ENCODE measurements around the gene TUBGCP2.

TUBGCP2 gene

DNA sequence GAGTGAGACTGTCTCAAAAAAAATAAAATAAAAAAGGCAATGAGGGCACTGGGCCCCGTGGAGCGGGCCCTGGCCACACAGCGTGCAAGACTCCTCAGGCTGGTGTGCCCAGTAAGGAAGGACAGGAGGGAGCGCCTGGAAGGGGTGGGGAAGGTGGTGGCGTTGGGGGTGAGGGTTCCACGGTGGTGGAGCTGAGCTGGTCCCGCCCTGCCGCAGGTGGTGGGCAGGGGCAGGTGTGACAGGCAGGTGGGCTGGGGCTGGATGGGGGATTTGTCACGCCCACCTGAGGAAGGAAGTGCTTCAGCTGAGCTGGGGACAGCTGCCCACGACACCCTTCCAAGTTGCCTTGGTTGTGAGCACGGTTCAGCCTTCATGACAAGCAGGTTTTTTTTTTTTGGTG is 37.7 kb upstream of the TUBGCP2 start:
- ChIA-PET POLR2A (interaction anchor here (1.1 kb wide), 1 partner anchor 27 kb away, joined by 3 read pairs; the partner anchor contains the start of gene ECHS1), CTCF (no interaction called here)
- TF ChIP-seq ARNT (IDR thresholded peaks at IDR 0.05) (no peak), SUZ12 (IDR thresholded peaks at IDR 0.05) (no peak), NFRKB (IDR thresholded peaks at IDR 0.05) (no peak), ZNF384 (IDR thresholded peaks at IDR 0.05) (no peak), SP1 (IDR thresholded peaks at IDR 0.05) (no peak), FOXA1 (IDR thresholded peaks at IDR 0.05) (no peak), HDGF (IDR thresholded peaks at IDR 0.05; ENCODE audit: borderline replicate concordance) (no peak), TARDBP (IDR thresholded peaks at IDR 0.05) (no peak), CTBP1 (IDR thresholded peaks at IDR 0.05; ENCODE audit: borderline replicate concordance) (no peak)
- TF ChIP-seq, protein P1, sequence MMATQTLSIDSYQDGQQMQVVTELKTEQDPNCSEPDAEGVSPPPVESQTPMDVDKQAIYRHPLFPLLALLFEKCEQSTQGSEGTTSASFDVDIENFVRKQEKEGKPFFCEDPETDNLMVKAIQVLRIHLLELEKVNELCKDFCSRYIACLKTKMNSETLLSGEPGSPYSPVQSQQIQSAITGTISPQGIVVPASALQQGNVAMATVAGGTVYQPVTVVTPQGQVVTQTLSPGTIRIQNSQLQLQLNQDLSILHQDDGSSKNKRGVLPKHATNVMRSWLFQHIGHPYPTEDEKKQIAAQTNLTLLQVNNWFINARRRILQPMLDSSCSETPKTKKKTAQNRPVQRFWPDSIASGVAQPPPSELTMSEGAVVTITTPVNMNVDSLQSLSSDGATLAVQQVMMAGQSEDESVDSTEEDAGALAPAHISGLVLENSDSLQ (IDR thresholded peaks at IDR 0.05), result no peak
- no peak for DNase-seq (ENCODE audit: extremely low spot score)

- DNase-seq (ENCODE audit: extremely low spot score), result no peak
- CTCF ChIA-PET, result interaction anchor here (1.3 kb wide), 1 partner anchor 15 kb away, joined by 5 read pairs; no protein-coding TSS in a partner anchor
- TF ChIP-seq FOXA1 (IDR thresholded peaks at IDR 0.05) (no peak), CTBP1 (IDR thresholded peaks at IDR 0.05; ENCODE audit: borderline replicate concordance) (no peak), BHLHE40 (IDR thresholded peaks at IDR 0.05; ENCODE audit: borderline replicate concordance) (no peak), TARDBP (IDR thresholded peaks at IDR 0.05) (no peak), ZNF384 (IDR thresholded peaks at IDR 0.05) (no peak), HDGF (IDR thresholded peaks at IDR 0.05; ENCODE audit: borderline replicate concordance) (no peak), SP1 (IDR thresholded peaks at IDR 0.05) (no peak), L3MBTL2 (conservative IDR thresholded peaks at IDR 0.05) (no peak), SUZ12 (IDR thresholded peaks at IDR 0.05) (no peak), FOXK2 (IDR thresholded peaks at IDR 0.05) (no peak), LEF1 (IDR thresholded peaks at IDR 0.05; ENCODE audit: borderline replicate concordance) (no peak), NFRKB (IDR thresholded peaks at IDR 0.05) (no peak), ELF4 (IDR thresholded peaks at IDR 0.05) (no peak), FOXM1 (IDR thresholded peaks at IDR 0.05; ENCODE audit: borderline replicate concordance) (no peak), ARNT (IDR thresholded peaks at IDR 0.05) (no peak)
- TF ChIP-seq, protein P1 (IDR thresholded peaks at IDR 0.05), result no peak
- POLR2A ChIA-PET, result no interaction called here
These were observed 35.6 kb upstream of the TUBGCP2 start for GRCh38 chr10:133344236-133344635.

DNA sequence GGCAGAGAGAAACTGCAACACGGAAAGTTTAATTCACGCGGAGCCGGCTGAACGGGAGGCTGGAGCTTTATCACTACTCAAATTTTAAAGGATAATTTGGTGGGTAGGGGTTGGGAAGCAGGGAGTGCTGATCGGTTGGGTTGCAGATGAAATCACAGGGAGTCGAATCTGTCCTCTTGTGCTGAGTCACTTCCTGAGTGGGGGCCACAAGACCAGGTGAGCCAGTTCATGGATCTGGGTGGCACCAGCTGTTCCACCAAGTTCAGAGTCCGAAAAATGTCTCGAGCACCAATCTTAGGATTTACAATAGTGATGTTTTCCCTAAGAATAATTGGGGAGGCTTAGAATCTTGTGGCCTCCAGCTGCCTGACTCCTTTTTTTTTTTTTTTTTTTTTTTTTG is 34.9 kb upstream of the TUBGCP2 start:
- ChIA-PET POLR2A (no interaction called here), CTCF (no interaction called here)
- DNase-seq (ENCODE audit: extremely low spot score), result no peak
- no peak for TF ChIP-seq ARNT (IDR thresholded peaks at IDR 0.05)
- TF ChIP-seq SUZ12 (IDR thresholded peaks at IDR 0.05), result no peak
- no peak for TF ChIP-seq BHLHE40 (IDR thresholded peaks at IDR 0.05; ENCODE audit: borderline replicate concordance)
- TF ChIP-seq FOXK2 (IDR thresholded peaks at IDR 0.05), result no peak
- TF ChIP-seq SP1 (IDR thresholded peaks at IDR 0.05), result no peak
- TF ChIP-seq ZNF384 (IDR thresholded peaks at IDR 0.05), result no peak
- no peak for TF ChIP-seq ELF4 (IDR thresholded peaks at IDR 0.05)
- no peak for TF ChIP-seq L3MBTL2 (conservative IDR thresholded peaks at IDR 0.05)
- no peak for TF ChIP-seq NFRKB (IDR thresholded peaks at IDR 0.05)
- TF ChIP-seq LEF1 (IDR thresholded peaks at IDR 0.05; ENCODE audit: borderline replicate concordance), result no peak
- no peak for TF ChIP-seq HDGF (IDR thresholded peaks at IDR 0.05; ENCODE audit: borderline replicate concordance)

GRCh38 chr10:133342942-133343341 is 34.3 kb upstream of the TUBGCP2 start:
- ChIA-PET CTCF (no interaction called here), POLR2A (no interaction called here)
- TF ChIP-seq FOXM1 (IDR thresholded peaks at IDR 0.05; ENCODE audit: borderline replicate concordance) (no peak), FOXA1 (IDR thresholded peaks at IDR 0.05) (no peak), BHLHE40 (IDR thresholded peaks at IDR 0.05; ENCODE audit: borderline replicate concordance) (no peak), CTBP1 (IDR thresholded peaks at IDR 0.05; ENCODE audit: borderline replicate concordance) (no peak), L3MBTL2 (conservative IDR thresholded peaks at IDR 0.05) (no peak), SUZ12 (IDR thresholded peaks at IDR 0.05) (no peak), NFRKB (IDR thresholded peaks at IDR 0.05) (no peak), FOXK2 (IDR thresholded peaks at IDR 0.05) (no peak), LEF1 (IDR thresholded peaks at IDR 0.05; ENCODE audit: borderline replicate concordance) (no peak), ARNT (IDR thresholded peaks at IDR 0.05) (no peak), ELF4 (IDR thresholded peaks at IDR 0.05) (no peak), HDGF (IDR thresholded peaks at IDR 0.05; ENCODE audit: borderline replicate concordance) (no peak), ZNF384 (IDR thresholded peaks at IDR 0.05) (no peak), SP1 (IDR thresholded peaks at IDR 0.05) (no peak), TARDBP (IDR thresholded peaks at IDR 0.05) (no peak)
- TF ChIP-seq, protein P1 (IDR thresholded peaks at IDR 0.05), result no peak
- no peak for DNase-seq (ENCODE audit: extremely low spot score)

DNA sequence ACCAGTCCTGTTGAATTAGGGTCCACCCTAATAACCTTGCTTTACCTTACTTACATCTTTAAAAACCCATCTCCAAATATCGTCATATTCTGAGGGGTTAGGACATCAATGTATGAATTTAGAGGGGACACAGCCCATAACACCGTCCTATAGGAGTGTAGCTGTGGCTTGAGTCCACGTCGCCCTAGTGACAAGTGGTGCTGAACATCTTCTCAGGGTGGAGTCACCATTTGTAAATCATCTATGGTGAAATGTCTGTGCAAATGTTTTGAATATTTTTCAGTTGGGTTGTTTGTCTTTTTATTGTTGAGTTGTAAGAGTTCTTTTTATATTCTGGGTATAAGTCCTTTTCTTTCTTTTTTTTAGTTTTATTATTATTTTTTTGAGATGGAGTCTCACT is 33.3 kb upstream of the TUBGCP2 start:
- CTCF ChIA-PET, result no interaction called here
- no peak for TF ChIP-seq LEF1 (IDR thresholded peaks at IDR 0.05; ENCODE audit: borderline replicate concordance)
- TF ChIP-seq NFRKB (IDR thresholded peaks at IDR 0.05), result no peak
- TF ChIP-seq SP1 (IDR thresholded peaks at IDR 0.05), result no peak
- TF ChIP-seq HDGF (IDR thresholded peaks at IDR 0.05; ENCODE audit: borderline replicate concordance), result no peak
- no peak for TF ChIP-seq ZNF384 (IDR thresholded peaks at IDR 0.05)
- no peak for TF ChIP-seq FOXA1 (IDR thresholded peaks at IDR 0.05)
- no peak for TF ChIP-seq FOXM1 (IDR thresholded peaks at IDR 0.05; ENCODE audit: borderline replicate concordance)
- TF ChIP-seq L3MBTL2 (conservative IDR thresholded peaks at IDR 0.05), result no peak
- POLR2A ChIA-PET, result no interaction called here
- no peak for DNase-seq (ENCODE audit: extremely low spot score)

DNA sequence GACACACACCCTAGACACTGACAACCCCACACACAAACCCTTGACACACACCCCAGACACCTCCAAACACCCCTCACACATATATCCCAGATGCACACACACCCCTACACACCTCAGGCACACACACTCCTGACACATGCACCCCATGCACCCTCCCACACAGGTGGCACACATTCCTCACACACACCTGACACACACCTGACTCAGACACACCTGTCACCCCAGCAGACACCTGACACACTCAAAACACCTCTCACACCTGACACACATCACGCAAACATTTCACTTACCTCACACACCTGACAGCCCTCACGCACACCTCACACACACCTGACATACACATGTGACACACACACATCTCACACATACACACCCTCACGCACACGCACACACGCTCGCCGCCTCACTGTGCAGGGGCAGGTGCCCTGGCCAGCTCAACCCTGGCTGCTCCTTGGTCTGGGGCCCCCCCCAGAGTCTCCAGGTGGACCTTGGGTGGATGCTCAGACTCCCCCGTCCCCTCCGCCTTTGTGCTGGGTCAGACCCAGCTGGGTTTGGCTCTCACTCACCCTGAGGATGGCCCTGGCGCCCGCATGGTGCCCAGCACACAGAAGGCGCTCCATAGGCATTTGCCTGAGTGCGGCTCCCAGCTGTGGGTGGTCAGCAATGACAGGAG is 31.2 kb upstream of the TUBGCP2 start:
- no peak for DNase-seq (ENCODE audit: extremely low spot score)
- TF ChIP-seq L3MBTL2 (conservative IDR thresholded peaks at IDR 0.05) (no peak), ZNF384 (IDR thresholded peaks at IDR 0.05) (no peak), CTBP1 (IDR thresholded peaks at IDR 0.05; ENCODE audit: borderline replicate concordance) (peak; percentile 36; the same call in 1 of the 2 replicates), FOXK2 (IDR thresholded peaks at IDR 0.05) (no peak)
- POLR2A ChIA-PET, result no interaction called here
- CTCF ChIA-PET, result no interaction called here
